Activated CD4-positive, alpha-beta T cell treated with anti-CD3 and anti-CD28 coated beads, Interleukin-2, amount 50 U/mL, for 1 hour (primary cell): Measurements from ENCODE around the gene FGG.
A peak's percentile ranks its signal among the peaks of the same experiment; 100 is the strongest.

Experiments
- DNase-seq: peaks from one replicate; pipeline ENCODE4 v3.0.0-alpha.2; 2020

Gene FGG

GRCh38 chr4:154612472-154613414, at the start of gene FGG:
TSS of gene FGG (minus strand) at chr4:154612656. CDS start at chr4:154612609, 47 bp downstream.
- DNase-seq = no peak

GRCh38 chr4:154660052-154660451, 47.6 kb upstream of the FGG start:
- DNase-seq = no peak

- no peak for DNase-seq
These were observed 46.4 kb upstream of the FGG start for GRCh38 chr4:154658680-154659405.

GRCh38 chr4:154643493-154643892, 31.0 kb upstream of the FGG start:
- DNase-seq = no peak

- no peak for DNase-seq
These were observed 30.0 kb upstream of the FGG start for GRCh38 chr4:154642373-154643009.

- no peak for DNase-seq
These were observed 28.5 kb upstream of the FGG start for GRCh38 chr4:154640999-154641398.

- no peak for DNase-seq
These were observed 21.6 kb upstream of the FGG start for GRCh38 chr4:154634058-154634457.

- no peak for DNase-seq
These were observed 19.4 kb upstream of the FGG start for GRCh38 chr4:154631828-154632227.

GRCh38 chr4:154630324-154630723, 17.9 kb upstream of the FGG start:
- DNase-seq = no peak

- DNase-seq = peak; percentile 27
These were observed 14.5 kb upstream of the FGG start for GRCh38 chr4:154626793-154627484.

- DNase-seq = no peak
These were observed 13.5 kb upstream of the FGG start for GRCh38 chr4:154625971-154626370.

- DNase-seq = no peak
These were observed 11.5 kb upstream of the FGG start for GRCh38 chr4:154623995-154624394.

- no peak for DNase-seq
These were observed 11.0 kb upstream of the FGG start for GRCh38 chr4:154623436-154623835.

GRCh38 chr4:154622598-154622997, 10.1 kb upstream of the FGG start:
- no peak for DNase-seq

GRCh38 chr4:154620111-154620510, 7.7 kb upstream of the FGG start:
- DNase-seq = no peak

- DNase-seq = peak; percentile 32
These were observed 6.4 kb upstream of the FGG start for GRCh38 chr4:154618708-154619315.

GRCh38 chr4:154617820-154618317, 5.4 kb upstream of the FGG start:
- DNase-seq = no peak

- no peak for DNase-seq
These were observed 4.3 kb upstream of the FGG start for GRCh38 chr4:154616731-154617130.

- DNase-seq = no peak
These were observed 3.8 kb upstream of the FGG start for GRCh38 chr4:154616287-154616686.

- DNase-seq = no peak
These were observed 2.8 kb upstream of the FGG start for GRCh38 chr4:154615211-154615610.

GRCh38 chr4:154614306-154614705, 1.9 kb upstream of the FGG start:
- DNase-seq = no peak

- no peak for DNase-seq
These were observed 623 bp downstream of the FGG start for GRCh38 chr4:154611833-154612232.
